Fibroblast of skin of back (primary cell): ENCODE data around the gene PSMB1.
"Not testable (repeated sequence)": the region's sequence is repeated elsewhere in the genome, so short reads cannot be mapped to it uniquely, and the experiment has no call there.

Experiments
- DNase-seq: peaks from one replicate; pipeline ENCODE4 v3.0.0-alpha.2; 2013

The PSMB1 gene

GRCh38 chr6:170502733-170503413 is 50.2 kb downstream of the PSMB1 start:
- DNase-seq = not testable (repeated sequence)

DNA sequence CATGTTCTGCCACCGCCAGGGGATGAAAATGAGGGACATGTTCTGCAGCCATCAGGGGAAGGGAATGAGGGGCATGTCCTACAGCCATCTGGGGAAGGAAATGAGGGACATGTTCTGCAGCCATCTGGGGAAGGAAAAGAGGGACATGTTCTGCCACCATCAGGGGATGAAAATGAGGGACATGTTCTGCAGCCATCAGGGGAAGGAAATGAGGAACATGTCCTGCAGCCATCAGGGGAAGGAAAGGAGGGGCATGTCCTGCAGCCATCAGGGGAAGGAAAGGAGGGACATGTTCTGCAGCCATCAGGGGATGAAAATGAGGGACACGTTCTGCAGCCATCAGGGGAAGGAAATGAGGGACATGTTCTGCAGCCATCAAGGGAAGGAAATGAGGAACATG is 50.8 kb downstream of the PSMB1 start:
- DNase-seq = not testable (repeated sequence)

- DNase-seq = no peak
These were observed 52.0 kb downstream of the PSMB1 start for GRCh38 chr6:170500955-170501590.

GRCh38 chr6:170497841-170498301 is 55.2 kb downstream of the PSMB1 start:
- DNase-seq = peak; percentile 11

DNA sequence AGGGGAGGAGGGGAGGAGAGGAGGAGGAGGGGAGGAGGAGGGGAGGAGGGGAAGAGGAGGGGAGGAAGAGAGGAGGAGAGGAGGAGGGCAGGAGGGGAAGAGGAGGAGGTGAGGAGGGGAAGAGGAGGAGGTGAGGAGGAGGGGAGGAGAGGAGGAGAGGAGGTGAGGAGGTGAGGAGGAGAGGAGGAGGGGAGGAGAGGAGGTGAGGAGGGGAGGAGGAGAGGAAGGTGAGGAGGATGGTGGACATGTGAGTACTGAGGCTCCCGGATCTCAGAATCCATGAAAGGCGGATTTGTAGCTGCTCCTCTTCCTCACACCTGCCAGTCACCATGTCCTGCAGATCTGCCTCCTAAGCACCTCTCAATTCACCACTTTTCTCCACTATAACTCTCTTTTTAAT is 59.8 kb downstream of the PSMB1 start:
- no peak for DNase-seq

DNA sequence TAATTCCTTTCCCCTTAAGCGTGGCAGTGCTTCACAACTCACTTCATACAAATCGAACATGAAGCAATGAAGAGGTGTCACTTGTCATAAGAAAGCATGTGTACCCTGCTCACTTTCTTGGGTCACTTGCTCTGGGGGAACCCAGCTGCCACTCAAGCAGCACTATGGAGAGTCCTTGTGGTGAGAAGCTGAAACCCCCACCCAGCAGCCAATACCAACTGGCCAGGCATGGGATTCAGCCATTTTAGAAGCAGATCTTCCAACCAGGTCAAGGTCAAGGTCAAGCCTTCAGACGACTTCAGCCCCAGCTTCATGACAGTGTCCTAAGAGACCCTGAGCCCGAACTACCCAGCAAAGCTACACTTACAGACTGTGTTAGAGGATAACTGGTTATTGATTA is 62.8 kb downstream of the PSMB1 start:
- DNase-seq = no peak

GRCh38 chr6:170489836-170490235 is 63.3 kb downstream of the PSMB1 start:
- peak; percentile 19 for DNase-seq

- no peak for DNase-seq
These were observed 65.3 kb downstream of the PSMB1 start for GRCh38 chr6:170487707-170488329.

- DNase-seq = no peak
These were observed 67.9 kb downstream of the PSMB1 start for GRCh38 chr6:170485159-170485558.
